WTC11 (cell line): Measurements from ENCODE around the gene NUDT17. TPM values are rescaled to one million over a fixed set of nuclear protein-coding genes. Genes with fewer than 3 reads are reported as not detected.

ENCODE experiments used
- ARID4B ChIP-seq: sonication (generic); formaldehyde crosslinking; IDR thresholded peaks from 2 replicates; pipeline ENCODE4 v1.8.0; 2023; ENCODE audit warnings: missing genetic modification reagents, mild to moderate bottlenecking, borderline replicate concordance
- ATF3 ChIP-seq: sonication (generic); formaldehyde crosslinking; conservative IDR thresholded peaks from 2 replicates; pipeline ENCODE4 v1.8.1; 2022; ENCODE audit warnings: mild to moderate bottlenecking, missing genetic modification reagents
- CDX4 ChIP-seq: fragments of 250-450 bp; sonication (Bioruptor Pico); IDR thresholded peaks from 2 replicates; pipeline ENCODE4 v1.9.0; 2021; ENCODE audit warnings: moderate library complexity, mild to moderate bottlenecking, inconsistent platforms, borderline replicate concordance
- CREM ChIP-seq: sonication (generic); formaldehyde crosslinking; IDR thresholded peaks from 2 replicates; pipeline ENCODE4 v1.8.1; 2022; ENCODE audit warnings: mild to moderate bottlenecking, missing genetic modification reagents, moderate library complexity
- E2F4 ChIP-seq: sonication (generic); formaldehyde crosslinking; IDR thresholded peaks from 2 replicates; pipeline ENCODE4 v1.8.1; 2022; ENCODE audit warnings: low read depth, mild to moderate bottlenecking, moderate library complexity, missing genetic modification reagents, borderline replicate concordance
- EMX1 ChIP-seq: fragments of 250-450 bp; sonication (Bioruptor Pico); IDR thresholded peaks from 2 replicates; pipeline ENCODE4 v1.8.0; 2021; ENCODE audit warnings: mild to moderate bottlenecking
- ERG ChIP-seq: fragments of 250-450 bp; sonication (Bioruptor Pico); IDR thresholded peaks from 2 replicates; pipeline ENCODE4 v1.8.0; 2021; ENCODE audit warnings: mild to moderate bottlenecking
- ESRRA ChIP-seq: sonication (generic); formaldehyde crosslinking; IDR thresholded peaks from 2 replicates; pipeline ENCODE4 v1.8.1; 2022; ENCODE audit warnings: mild to moderate bottlenecking, missing genetic modification reagents, borderline replicate concordance
- FOXJ3 ChIP-seq: sonication (generic); formaldehyde crosslinking; IDR thresholded peaks from 2 replicates; pipeline ENCODE4 v1.9.0; 2021; ENCODE audit warnings: missing genetic modification reagents, mild to moderate bottlenecking, borderline replicate concordance
- FOXK1 ChIP-seq: sonication (generic); formaldehyde crosslinking; IDR thresholded peaks from 2 replicates; pipeline ENCODE4 v1.8.0; 2022; ENCODE audit warnings: mild to moderate bottlenecking, moderate library complexity, missing genetic modification reagents
- FOXP1 ChIP-seq: sonication (generic); formaldehyde crosslinking; IDR thresholded peaks from 2 replicates; pipeline ENCODE4 v1.8.0; 2022; ENCODE audit warnings: missing genetic modification reagents, mild to moderate bottlenecking, moderate library complexity, borderline replicate concordance
- HMGA2 ChIP-seq: fragments of 250-450 bp; sonication (Bioruptor Pico); IDR thresholded peaks from 2 replicates; pipeline ENCODE4 v1.4.0; 2021; ENCODE audit warnings: mild to moderate bottlenecking, moderate library complexity
- JUN ChIP-seq: sonication (generic); formaldehyde crosslinking; IDR thresholded peaks from 2 replicates; pipeline ENCODE4 v1.8.0; 2023; ENCODE audit warnings: mild to moderate bottlenecking, missing genetic modification reagents
- MAX ChIP-seq: sonication (generic); formaldehyde crosslinking; IDR thresholded peaks from 2 replicates; pipeline ENCODE4 v1.8.0; 2022; ENCODE audit warnings: mild to moderate bottlenecking, missing genetic modification reagents
- PRDM15 ChIP-seq: sonication (generic); formaldehyde crosslinking; IDR thresholded peaks from 2 replicates; pipeline ENCODE4 v1.8.0; 2022; ENCODE audit warnings: missing genetic modification reagents
- RELA ChIP-seq: sonication (generic); formaldehyde crosslinking; IDR thresholded peaks from 2 replicates; pipeline ENCODE4 v1.8.1; 2022; ENCODE audit warnings: missing genetic modification reagents, mild to moderate bottlenecking, borderline replicate concordance
- SOX15 ChIP-seq: fragments of 250-450 bp; sonication (Bioruptor Pico); IDR thresholded peaks from 2 replicates; pipeline ENCODE4 v1.9.0; 2021; ENCODE audit warnings: mild to moderate bottlenecking
- TCF7 ChIP-seq: sonication (generic); formaldehyde crosslinking; IDR thresholded peaks from 2 replicates; pipeline ENCODE4 v1.8.0; 2022; ENCODE audit warnings: mild to moderate bottlenecking, low read depth, missing genetic modification reagents, moderate library complexity
- ZNF138 ChIP-seq: sonication (generic); formaldehyde crosslinking; conservative IDR thresholded peaks from 2 replicates; pipeline ENCODE4 v1.8.1; 2022; ENCODE audit warnings: mild to moderate bottlenecking, moderate library complexity, missing genetic modification reagents
- ZNF512 ChIP-seq: sonication (generic); formaldehyde crosslinking; IDR thresholded peaks from 2 replicates; pipeline ENCODE4 v1.8.1; 2022; ENCODE audit warnings: missing genetic modification reagents, borderline replicate concordance
- ZNF671 ChIP-seq: fragments of 250-450 bp; sonication (Bioruptor Pico); IDR thresholded peaks from 2 replicates; pipeline ENCODE4 v1.8.0; 2021; ENCODE audit warnings: mild to moderate bottlenecking
- ZSCAN18 ChIP-seq: fragments of 250-450 bp; sonication (Bioruptor Pico); IDR thresholded peaks from 2 replicates; pipeline ENCODE4 v2.1.2; 2022; ENCODE audit warnings: mild to moderate bottlenecking, moderate library complexity
- total RNA-seq: library from RNA; stranded (reverse); gene quantifications from 3 replicates; pipeline ENCODE4 v1.2.3, GENCODE V29; 2021

NUDT17 gene
- total RNA-seq, 1 experiment from 2014 or later, result 2.7 TPM

- TF ChIP-seq ARID4B (CRISPR knock-in tag) (no peak; the same call in 1 of the 2 replicates), ZNF512 (no peak), ESRRA (CRISPR knock-in tag) (0 out of 2 replicates have a peak, but pooled peaks have one; percentile 20), ZNF671 (no peak), TCF7 (no peak), FOXJ3 (CRISPR knock-in tag) (no peak), FOXK1 (CRISPR knock-in tag) (peak; percentile 69), FOXP1 (CRISPR knock-in tag) (peak; percentile 64; the same call in 1 of the 2 replicates), E2F4 (CRISPR knock-in tag) (no peak), SOX15 (no peak), ZNF138 (CRISPR knock-in tag) (no peak), PRDM15 (CRISPR knock-in tag) (no peak), ZSCAN18 (CRISPR knock-in tag) (no peak), ERG (CRISPR knock-in tag) (no peak), ATF3 (CRISPR knock-in tag) (no peak), EMX1 (CRISPR knock-in tag) (no peak), RELA (CRISPR knock-in tag) (no peak), CREM (CRISPR knock-in tag) (peak; percentile 58; the same call in 1 of the 2 replicates), JUN (CRISPR knock-in tag) (no peak), CDX4 (CRISPR knock-in tag) (no peak), MAX (CRISPR knock-in tag) (peak; percentile 86), HMGA2 (CRISPR knock-in tag) (no peak)
Measured at GRCh38 chr1:145823565-145824498, 21.6 kb upstream of the NUDT17 start, which contains the start of the genes POLR3C and RNF115 (continued).
